Measurements from ENCODE around the gene ZC3H13. TPM values are rescaled to one million over a fixed set of nuclear protein-coding genes. Genes with fewer than 3 reads are reported as not detected.

ZC3H13 gene
- total RNA-seq, 1 experiment from 2014 or later, result 36.9 TPM

DNA sequence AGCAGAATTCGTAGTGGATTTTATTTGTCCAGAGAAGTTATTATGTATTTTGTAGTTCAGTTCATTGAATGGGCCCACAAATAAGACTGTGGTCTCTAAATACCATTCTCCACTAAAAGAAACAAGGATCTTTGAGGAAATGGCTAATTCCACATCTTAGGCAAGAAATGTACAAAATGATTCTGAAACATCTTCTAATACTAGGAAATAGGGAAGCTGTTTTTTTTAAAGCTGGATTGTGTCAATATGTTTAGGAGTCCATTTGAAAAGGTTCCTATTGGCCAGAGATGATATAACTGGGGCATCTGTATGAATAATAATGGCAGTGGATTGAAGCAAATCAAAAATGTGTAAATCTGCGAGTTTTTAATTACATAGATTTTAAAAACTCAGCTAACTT, 112.5 kb downstream of the ZC3H13 start:
- no peak for TF ChIP-seq EZH2 (IDR thresholded peaks at IDR 0.05; ENCODE audit: low read depth)
- no peak for TF ChIP-seq CTCF (conservative IDR thresholded peaks at IDR 0.05)
- no TSS peak for BruUV-seq (replicated peaks)

DNA sequence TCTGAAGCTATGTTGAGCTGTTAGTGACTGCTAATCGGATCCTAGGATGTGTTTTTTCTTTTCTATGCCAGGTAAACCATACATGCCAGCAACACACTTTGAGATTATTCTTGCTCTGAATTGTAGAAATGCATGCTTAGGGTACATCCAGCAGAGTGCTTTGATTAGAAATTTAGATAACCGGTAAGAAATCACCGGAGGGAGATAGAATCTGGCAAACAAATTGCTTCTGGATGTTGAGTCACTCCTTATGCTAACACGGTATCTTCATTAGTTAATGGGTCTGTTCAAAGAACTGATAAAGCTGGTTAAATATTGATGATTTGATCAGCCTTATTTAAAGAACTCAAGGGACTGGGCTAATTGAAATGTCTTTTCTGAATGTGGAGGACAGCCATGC, 115.9 kb downstream of the ZC3H13 start:
- Histone ChIP-seq H3F3A (ENCODE audit: insufficient read depth, low read depth) (no peaks in the 10 kb centered on the region), H3K4me3 (no peak overlapping the region), H3K79me2 (ENCODE audit: low read depth) (no peaks in the 10 kb centered on the region), H3K9me3 (ENCODE audit: insufficient read depth, low read depth) (no peaks in the 10 kb centered on the region), H2AFZ (no peak overlapping the region), H3K27me3 (ENCODE audit: insufficient read depth, low read depth) (peaks cover 70% of the 10 kb centered on the region), H3K4me2 (no peak overlapping the region), H3K9me2 (ENCODE audit: insufficient read depth) (no peaks in the 10 kb centered on the region), H3K36me3 (ENCODE audit: low read depth) (no peaks in the 10 kb centered on the region), H3K27ac (no peak overlapping the region), H3K4me1 (replicated peaks; ENCODE audit: insufficient read depth) (no peaks in the 10 kb centered on the region), H4K20me1 (ENCODE audit: insufficient read depth) (no peaks in the 10 kb centered on the region)
- TF ChIP-seq EZH2 (IDR thresholded peaks at IDR 0.05; ENCODE audit: low read depth), result no peak
- no peak for TF ChIP-seq CTCF (conservative IDR thresholded peaks at IDR 0.05)
- no peak for DNase-seq
- BruUV-seq (replicated peaks), result no TSS peak
- intact Hi-C loops (cut with micrococcal nuclease; ENCODE audit: unreplicated experiment), result no loop called here
- POLR2A ChIA-PET (ENCODE audit: unreplicated experiment), result no interaction called here
- CTCF ChIA-PET, result no interaction called here

More for the DNA sequence above, 112.5 kb downstream of the ZC3H13 start:
- H3F3A ChIP-seq (ENCODE audit: insufficient read depth, low read depth), result no peaks in the 10 kb centered on the region
- no peaks in the 10 kb centered on the region for H3K79me2 ChIP-seq (ENCODE audit: low read depth)
- no peak overlapping the region for H3K4me3 ChIP-seq
- DNase-seq, result no peak
- H3K4me2 ChIP-seq, result no peak overlapping the region
- ChIA-PET POLR2A (ENCODE audit: unreplicated experiment) (no interaction called here), CTCF (no interaction called here)
- H3K27me3 ChIP-seq (ENCODE audit: insufficient read depth, low read depth), result peaks cover 52% of the 10 kb centered on the region
- no peaks in the 10 kb centered on the region for H3K36me3 ChIP-seq (ENCODE audit: low read depth)
- H3K9me3 ChIP-seq (ENCODE audit: insufficient read depth, low read depth), result no peaks in the 10 kb centered on the region
- no peak overlapping the region for H2AFZ ChIP-seq
- H3K27ac ChIP-seq, result no peak overlapping the region
- H3K4me1 ChIP-seq (replicated peaks; ENCODE audit: insufficient read depth), result no peaks in the 10 kb centered on the region
- H4K20me1 ChIP-seq (ENCODE audit: insufficient read depth), result no peaks in the 10 kb centered on the region
- intact Hi-C loops (cut with micrococcal nuclease; ENCODE audit: unreplicated experiment), result no loop called here
- no peaks in the 10 kb centered on the region for H3K9me2 ChIP-seq (ENCODE audit: insufficient read depth)

DNA sequence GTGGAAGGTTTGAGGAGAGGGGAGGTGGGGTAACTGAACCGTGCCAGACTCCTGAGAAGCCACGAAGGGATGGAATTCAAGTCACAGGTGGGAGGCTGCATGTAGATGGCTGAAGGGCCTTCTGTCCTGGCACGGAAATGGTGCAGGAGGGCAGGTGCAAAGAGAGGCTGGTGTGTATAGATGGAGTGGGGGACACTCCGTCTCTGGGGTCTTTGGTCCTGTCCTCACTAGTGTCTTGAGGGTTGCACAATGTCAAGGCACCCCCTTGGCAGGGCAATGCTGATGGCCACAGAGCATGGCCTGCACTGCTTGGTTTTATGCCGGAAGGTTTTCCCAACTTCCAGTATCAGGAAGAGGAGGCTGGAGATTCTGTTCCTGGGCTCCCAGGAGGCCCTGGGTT, 118.3 kb downstream of the ZC3H13 start:
- CTCF ChIA-PET, result no interaction called here
- no peak for DNase-seq
- Histone ChIP-seq H3K9me3 (ENCODE audit: insufficient read depth, low read depth) (no peaks in the 10 kb centered on the region), H4K20me1 (ENCODE audit: insufficient read depth) (no peaks in the 10 kb centered on the region), H3K4me1 (replicated peaks; ENCODE audit: insufficient read depth) (no peaks in the 10 kb centered on the region), H3F3A (ENCODE audit: insufficient read depth, low read depth) (no peaks in the 10 kb centered on the region), H2AFZ (no peak overlapping the region), H3K4me3 (no peak overlapping the region), H3K9me2 (ENCODE audit: insufficient read depth) (no peaks in the 10 kb centered on the region), H3K27me3 (ENCODE audit: insufficient read depth, low read depth) (peaks cover 65% of the 10 kb centered on the region), H3K4me2 (no peak overlapping the region), H3K79me2 (ENCODE audit: low read depth) (no peaks in the 10 kb centered on the region), H3K27ac (no peak overlapping the region), H3K36me3 (ENCODE audit: low read depth) (no peaks in the 10 kb centered on the region)
- POLR2A ChIA-PET (ENCODE audit: unreplicated experiment), result no interaction called here
- TF ChIP-seq CTCF (conservative IDR thresholded peaks at IDR 0.05) (no peak), EZH2 (IDR thresholded peaks at IDR 0.05; ENCODE audit: low read depth) (no peak)
- intact Hi-C loops (cut with micrococcal nuclease; ENCODE audit: unreplicated experiment), result no loop called here
- no TSS peak for BruUV-seq (replicated peaks)
